Breast epithelium (tissue), 3 donors: ENCODE measurements around the gene MGAT5.

ENCODE experiments used
- CTCF ChIP-seq, 3 donors: fragments of 450-650 bp; IDR thresholded peaks; one replicate each; pipeline ENCODE4 v1.5.1; 2016 to 2017; ENCODE audit warnings: antibody characterized with exemption in 3 of 3, mild to moderate bottlenecking in 3 of 3, moderate library complexity in 3 of 3
- POLR2A ChIP-seq: fragments of 450-650 bp; IDR thresholded peaks from one replicate; pipeline ENCODE4 v1.6.1; 2016; ENCODE audit warnings: antibody characterized with exemption, mild to moderate bottlenecking, moderate library complexity
- POLR2AphosphoS5 ChIP-seq, 3 donors: sonication (generic); formaldehyde crosslinking; IDR thresholded peaks; one replicate each; pipeline ENCODE4 v1.6.1; 2017; ENCODE audit warnings: antibody characterized with exemption in 3 of 3

GRCh38 chr2:134217924-134218323, 35.9 kb upstream of the MGAT5 start:
- no peak for TF ChIP-seq CTCF (IDR thresholded peaks at IDR 0.05)
- TF ChIP-seq POLR2AphosphoS5 (IDR thresholded peaks at IDR 0.05) = no peak
- no peak for TF ChIP-seq POLR2A
